Measurements from ENCODE around the gene ATF2.

GRCh38 chr2:175025946-175026345 lies 142.1 kb downstream of the ATF2 start:
- TF ChIP-seq POLR2A (IDR thresholded peaks at IDR 0.05) (no peak), EP300 (IDR thresholded peaks at IDR 0.05) (no peak), POLR2AphosphoS5 (IDR thresholded peaks at IDR 0.05) (no peak)
- TF ChIP-seq, protein P1, sequence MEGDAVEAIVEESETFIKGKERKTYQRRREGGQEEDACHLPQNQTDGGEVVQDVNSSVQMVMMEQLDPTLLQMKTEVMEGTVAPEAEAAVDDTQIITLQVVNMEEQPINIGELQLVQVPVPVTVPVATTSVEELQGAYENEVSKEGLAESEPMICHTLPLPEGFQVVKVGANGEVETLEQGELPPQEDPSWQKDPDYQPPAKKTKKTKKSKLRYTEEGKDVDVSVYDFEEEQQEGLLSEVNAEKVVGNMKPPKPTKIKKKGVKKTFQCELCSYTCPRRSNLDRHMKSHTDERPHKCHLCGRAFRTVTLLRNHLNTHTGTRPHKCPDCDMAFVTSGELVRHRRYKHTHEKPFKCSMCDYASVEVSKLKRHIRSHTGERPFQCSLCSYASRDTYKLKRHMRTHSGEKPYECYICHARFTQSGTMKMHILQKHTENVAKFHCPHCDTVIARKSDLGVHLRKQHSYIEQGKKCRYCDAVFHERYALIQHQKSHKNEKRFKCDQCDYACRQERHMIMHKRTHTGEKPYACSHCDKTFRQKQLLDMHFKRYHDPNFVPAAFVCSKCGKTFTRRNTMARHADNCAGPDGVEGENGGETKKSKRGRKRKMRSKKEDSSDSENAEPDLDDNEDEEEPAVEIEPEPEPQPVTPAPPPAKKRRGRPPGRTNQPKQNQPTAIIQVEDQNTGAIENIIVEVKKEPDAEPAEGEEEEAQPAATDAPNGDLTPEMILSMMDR (IDR thresholded peaks at IDR 0.05): no peak

Measured in sigmoid colon (tissue), 4 donors.